ENCODE data around the gene KAZN.

Gene KAZN

DNA sequence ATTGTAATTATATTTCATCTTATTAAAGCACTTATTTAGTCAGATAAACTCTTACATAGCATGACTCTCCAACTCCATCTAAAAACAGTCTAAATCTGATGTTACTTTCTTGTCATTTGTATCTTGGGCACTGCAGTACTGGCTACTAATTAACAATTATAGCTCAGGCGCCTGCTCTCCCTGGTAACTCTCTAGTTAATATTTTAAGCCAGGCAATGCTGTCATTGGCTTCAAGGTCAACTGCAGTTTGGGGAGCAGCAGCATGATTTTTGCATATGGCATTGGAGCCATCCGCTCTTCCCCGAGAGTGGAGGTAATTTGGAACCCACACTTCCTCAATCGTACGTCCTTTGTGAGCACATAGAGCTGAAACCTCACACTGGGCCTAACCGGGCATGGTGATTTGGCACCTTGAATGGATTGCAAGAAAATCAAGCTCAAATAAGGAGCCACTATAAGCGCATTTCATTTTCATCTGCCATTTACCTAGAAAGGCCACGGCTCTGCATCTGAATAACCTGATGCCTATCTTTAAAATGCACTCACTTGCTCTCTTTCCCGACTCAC, 187.7 kb downstream of the KAZN start (continued):
- TF ChIP-seq PATZ1 (tag by site-specific recombination; IDR thresholded peaks at IDR 0.05) (no peak), ZXDB (tag by site-specific recombination; IDR thresholded peaks at IDR 0.05) (no peak), ZNF776 (tag by site-specific recombination; IDR thresholded peaks at IDR 0.05; ENCODE audit: borderline replicate concordance) (no peak), ZFP41 (tag by site-specific recombination; IDR thresholded peaks at IDR 0.05; ENCODE audit: borderline replicate concordance) (no peak), ZNF404 (tag by site-specific recombination; IDR thresholded peaks at IDR 0.05) (no peak), HOXC10 (CRISPR knock-in tag; IDR thresholded peaks at IDR 0.05) (no peak)

DNA sequence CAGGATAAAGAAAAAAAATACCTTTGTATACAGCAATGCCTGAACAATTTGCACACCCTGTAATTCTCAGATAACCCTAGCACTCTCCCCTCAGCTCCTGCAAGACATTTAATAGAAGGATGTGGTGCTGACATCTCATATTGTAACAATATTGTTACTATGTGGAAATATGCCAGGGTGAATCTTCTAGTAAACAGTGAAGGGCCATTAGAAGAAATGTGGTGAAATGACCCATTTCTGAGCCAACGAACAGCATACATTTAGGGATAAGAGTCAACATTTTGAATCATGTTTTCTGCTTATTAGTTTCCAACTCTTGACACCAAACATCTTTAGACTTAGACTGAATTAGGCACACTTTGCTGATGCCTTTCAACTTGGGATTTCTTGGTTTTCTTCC, 188.2 kb downstream of the KAZN start:
- CTCF ChIA-PET: interaction anchor here (0.6 to 1.2 kb wide), 7 partner anchors 10 to 725 kb away, joined by 3 to 5 read pairs (median 3); no protein-coding TSS in a partner anchor

More for the DNA sequence above, 188.2 kb downstream of the KAZN start:
- no peak overlapping the region for H3K4me3 ChIP-seq (ENCODE audit: low read depth, low read length)
- H3K27ac ChIP-seq (ENCODE audit: extremely low read depth, low read depth, low read length): no peak overlapping the region
- POLR2A ChIA-PET: no interaction called here
- no peaks in the 10 kb centered on the region for H3K36me3 ChIP-seq (ENCODE audit: control insufficient read depth in 2 of 2, insufficient read depth in 1 of 2, low read length in 2 of 2)
- no peaks in the 10 kb centered on the region for H3K9me3 ChIP-seq (ENCODE audit: control insufficient read depth, insufficient read depth, low read depth, low read length)
- TF ChIP-seq ZNF37A (tag by site-specific recombination; IDR thresholded peaks at IDR 0.05) (no peak), BCL6B (tag by site-specific recombination; IDR thresholded peaks at IDR 0.05) (no peak), HIC1 (tag by site-specific recombination; IDR thresholded peaks at IDR 0.05) (no peak), ZNF16 (tag by site-specific recombination; IDR thresholded peaks at IDR 0.05; ENCODE audit: low read depth) (no peak), ZSCAN5A (tag by site-specific recombination; IDR thresholded peaks at IDR 0.05) (no peak), GLI2 (tag by site-specific recombination; IDR thresholded peaks at IDR 0.05; ENCODE audit: borderline replicate concordance, low read depth) (no peak), ZNF10 (tag by site-specific recombination; IDR thresholded peaks at IDR 0.05) (no peak), KLF8 (tag by site-specific recombination; IDR thresholded peaks at IDR 0.05) (no peak), TRIM28 (IDR thresholded peaks at IDR 0.05; ENCODE audit: borderline replicate concordance, low read length) (no peak)
- TF ChIP-seq, protein P1, sequence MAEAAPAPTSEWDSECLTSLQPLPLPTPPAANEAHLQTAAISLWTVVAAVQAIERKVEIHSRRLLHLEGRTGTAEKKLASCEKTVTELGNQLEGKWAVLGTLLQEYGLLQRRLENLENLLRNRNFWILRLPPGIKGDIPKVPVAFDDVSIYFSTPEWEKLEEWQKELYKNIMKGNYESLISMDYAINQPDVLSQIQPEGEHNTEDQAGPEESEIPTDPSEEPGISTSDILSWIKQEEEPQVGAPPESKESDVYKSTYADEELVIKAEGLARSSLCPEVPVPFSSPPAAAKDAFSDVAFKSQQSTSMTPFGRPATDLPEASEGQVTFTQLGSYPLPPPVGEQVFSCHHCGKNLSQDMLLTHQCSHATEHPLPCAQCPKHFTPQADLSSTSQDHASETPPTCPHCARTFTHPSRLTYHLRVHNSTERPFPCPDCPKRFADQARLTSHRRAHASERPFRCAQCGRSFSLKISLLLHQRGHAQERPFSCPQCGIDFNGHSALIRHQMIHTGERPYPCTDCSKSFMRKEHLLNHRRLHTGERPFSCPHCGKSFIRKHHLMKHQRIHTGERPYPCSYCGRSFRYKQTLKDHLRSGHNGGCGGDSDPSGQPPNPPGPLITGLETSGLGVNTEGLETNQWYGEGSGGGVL (tag by site-specific recombination; IDR thresholded peaks at IDR 0.05): no peak
- TF ChIP-seq, protein P2, sequence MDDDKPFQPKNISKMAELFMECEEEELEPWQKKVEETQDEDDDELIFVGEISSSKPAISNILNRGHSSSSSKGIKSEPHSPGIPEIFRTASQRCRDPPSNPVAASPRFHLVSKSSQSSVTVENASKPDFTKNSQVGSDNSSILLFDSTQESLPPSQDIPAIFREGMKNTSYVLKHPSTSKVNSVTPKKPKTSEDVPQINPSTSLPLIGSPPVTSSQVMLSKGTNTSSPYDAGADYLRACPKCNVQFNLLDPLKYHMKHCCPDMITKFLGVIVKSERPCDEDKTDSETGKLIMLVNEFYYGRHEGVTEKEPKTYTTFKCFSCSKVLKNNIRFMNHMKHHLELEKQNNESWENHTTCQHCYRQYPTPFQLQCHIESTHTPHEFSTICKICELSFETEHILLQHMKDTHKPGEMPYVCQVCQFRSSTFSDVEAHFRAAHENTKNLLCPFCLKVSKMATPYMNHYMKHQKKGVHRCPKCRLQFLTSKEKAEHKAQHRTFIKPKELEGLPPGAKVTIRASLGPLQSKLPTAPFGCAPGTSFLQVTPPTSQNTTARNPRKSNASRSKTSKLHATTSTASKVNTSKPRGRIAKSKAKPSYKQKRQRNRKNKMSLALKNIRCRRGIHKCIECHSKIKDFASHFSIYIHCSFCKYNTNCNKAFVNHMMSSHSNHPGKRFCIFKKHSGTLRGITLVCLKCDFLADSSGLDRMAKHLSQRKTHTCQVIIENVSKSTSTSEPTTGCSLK (tag by site-specific recombination; IDR thresholded peaks at IDR 0.05): no peak
- H3K4me1 ChIP-seq (ENCODE audit: control insufficient read depth, insufficient read depth, low read length): no peaks in the 10 kb centered on the region

Measured in HEK293 (cell line).